OCI-LY3 (cell line): ENCODE results near the gene SAMD5.

Source experiments
- H2AFZ ChIP-seq: fragments of 200-600, 300-600 bp; shearing (Covaris generic); 2 replicates; pipeline ENCODE4 v1.6.0; 2014; ENCODE audit warnings: antibody characterized with exemption, low read depth, low read length
- H3K27ac ChIP-seq: fragments of 200-600, 300-600 bp; sonication (generic); 2 replicates; pipeline ENCODE4 v1.5.1; 2014; ENCODE audit warnings: mild to moderate bottlenecking, low read length, moderate library complexity, mixed read lengths
- H3K27me3 ChIP-seq: fragments of 200-600, 300-600 bp; sonication (generic); 2 replicates; pipeline ENCODE4 v1.6.1; 2014; ENCODE audit warnings: low read depth, low read length, mixed read lengths
- H3K36me3 ChIP-seq: fragments of 200-600, 300-600 bp; sonication (generic); replicated peaks from 2 replicates; pipeline ENCODE3; 2014; ENCODE audit warnings: low read depth, low read length, mixed read lengths
- H3K4me1 ChIP-seq: fragments of 300-600, 200-600 bp; sonication (generic); 2 replicates; pipeline ENCODE4 v1.6.1; 2014; ENCODE audit warnings: low read length, mixed read lengths
- H3K4me2 ChIP-seq: fragments of 200-600, 300-600 bp; sonication (generic); 2 replicates; pipeline ENCODE4 v1.6.1; 2014; ENCODE audit warnings: low read length, mixed read lengths
- H3K4me3 ChIP-seq: fragments of 300-600, 200-600 bp; sonication (generic); 2 replicates; pipeline ENCODE4 v1.5.1; 2014; ENCODE audit warnings: antibody characterized with exemption, mild to moderate bottlenecking, low read length, moderate library complexity
- H3K79me2 ChIP-seq: fragments of 300-600, 200-600 bp; shearing (Covaris generic); 2 replicates; pipeline ENCODE4 v1.6.1; 2014; ENCODE audit warnings: mild to moderate bottlenecking, low read length, mixed read lengths
- H3K9ac ChIP-seq: fragments of 300-600, 200-600 bp; shearing (Covaris generic); 2 replicates; pipeline ENCODE4 v1.6.0; 2014; ENCODE audit warnings: mild to moderate bottlenecking, low read length, moderate library complexity
- H3K9me3 ChIP-seq: fragments of 200-600, 300-600 bp; shearing (Covaris generic); 2 replicates; pipeline ENCODE4 v1.6.1; 2014; ENCODE audit warnings: low read length, mixed read lengths; ENCODE audit not compliant: insufficient read depth
- H4K20me1 ChIP-seq: fragments of 200-600, 300-600 bp; sonication (generic); 2 replicates; pipeline ENCODE4 v1.6.1; 2016; ENCODE audit warnings: low read length, mixed read lengths; ENCODE audit not compliant: insufficient read depth
- CTCF ChIP-seq: fragments of 200-600, 300-600 bp; sonication (generic); IDR thresholded peaks from 2 replicates; pipeline ENCODE4 v1.5.1; 2014; ENCODE audit warnings: antibody characterized with exemption, low read length, low read depth
- EZH2phosphoT487 ChIP-seq: fragments of 200-600 bp; shearing (Covaris generic); IDR thresholded peaks from 2 replicates; pipeline ENCODE4 v1.6.1; 2018; ENCODE audit warnings: antibody characterized with exemption, mixed run types, low read depth

Gene SAMD5

GRCh38 chr6:147570681-147571080, 62.2 kb downstream of the SAMD5 start:
- Histone ChIP-seq H3K4me2 (no peak overlapping the region), H3K4me1 (no peaks in the 10 kb centered on the region), H3K36me3 (no peaks in the 10 kb centered on the region), H3K9me3 (no peaks in the 10 kb centered on the region), H2AFZ (no peak overlapping the region), H3K27ac (no peak overlapping the region), H4K20me1 (no peaks in the 10 kb centered on the region), H3K9ac (no peak overlapping the region), H3K27me3 (no peaks in the 10 kb centered on the region), H3K4me3 (no peak overlapping the region), H3K79me2 (no peaks in the 10 kb centered on the region)
- no peak for TF ChIP-seq EZH2phosphoT487

- H3K4me1 ChIP-seq: no peaks in the 10 kb centered on the region
- no peaks in the 10 kb centered on the region for H3K9me3 ChIP-seq
- H3K9ac ChIP-seq: no peak overlapping the region
- H3K4me3 ChIP-seq: no peak overlapping the region
- H2AFZ ChIP-seq: no peak overlapping the region
- H3K36me3 ChIP-seq: no peaks in the 10 kb centered on the region
- no peak overlapping the region for H3K27ac ChIP-seq
- no peak overlapping the region for H3K4me2 ChIP-seq
- no peaks in the 10 kb centered on the region for H4K20me1 ChIP-seq
- no peaks in the 10 kb centered on the region for H3K79me2 ChIP-seq
- H3K27me3 ChIP-seq: no peaks in the 10 kb centered on the region
- no peak for TF ChIP-seq CTCF
- TF ChIP-seq EZH2phosphoT487: no peak
Measured at GRCh38 chr6:147577488-147577887, 69.0 kb downstream of the SAMD5 start.

- H3K79me2 ChIP-seq: no peaks in the 10 kb centered on the region
- H4K20me1 ChIP-seq: no peaks in the 10 kb centered on the region
- H3K4me2 ChIP-seq: no peak overlapping the region
- H3K36me3 ChIP-seq: no peaks in the 10 kb centered on the region
- H3K4me1 ChIP-seq: no peaks in the 10 kb centered on the region
- no peak overlapping the region for H2AFZ ChIP-seq
- no peak overlapping the region for H3K4me3 ChIP-seq
- H3K27me3 ChIP-seq: no peaks in the 10 kb centered on the region
- H3K27ac ChIP-seq: no peak overlapping the region
- no peak overlapping the region for H3K9ac ChIP-seq
- no peaks in the 10 kb centered on the region for H3K9me3 ChIP-seq
- no peak for TF ChIP-seq CTCF
- TF ChIP-seq EZH2phosphoT487: no peak
Measured at GRCh38 chr6:147578159-147578558, 69.7 kb downstream of the SAMD5 start.

- Histone ChIP-seq H3K27me3 (no peaks in the 10 kb centered on the region), H3K27ac (no peak overlapping the region), H3K9me3 (no peaks in the 10 kb centered on the region), H3K9ac (no peak overlapping the region), H3K79me2 (no peaks in the 10 kb centered on the region), H3K4me3 (no peak overlapping the region), H3K4me2 (no peak overlapping the region), H4K20me1 (no peaks in the 10 kb centered on the region), H2AFZ (no peak overlapping the region), H3K36me3 (no peaks in the 10 kb centered on the region), H3K4me1 (no peaks in the 10 kb centered on the region)
- TF ChIP-seq CTCF: no peak
- no peak for TF ChIP-seq EZH2phosphoT487
Measured at GRCh38 chr6:147578883-147579282, 70.4 kb downstream of the SAMD5 start.

GRCh38 chr6:147579667-147580066, 71.2 kb downstream of the SAMD5 start:
- H3K27me3 ChIP-seq: no peaks in the 10 kb centered on the region
- H3K4me2 ChIP-seq: no peak overlapping the region
- H4K20me1 ChIP-seq: no peaks in the 10 kb centered on the region
- H3K4me1 ChIP-seq: no peaks in the 10 kb centered on the region
- H3K9ac ChIP-seq: no peak overlapping the region
- H3K27ac ChIP-seq: no peak overlapping the region
- H3K79me2 ChIP-seq: no peaks in the 10 kb centered on the region
- no peak overlapping the region for H2AFZ ChIP-seq
- no peak for TF ChIP-seq CTCF
- no peak overlapping the region for H3K4me3 ChIP-seq
- H3K9me3 ChIP-seq: no peaks in the 10 kb centered on the region
- no peaks in the 10 kb centered on the region for H3K36me3 ChIP-seq
